Fibroblast of lung (primary cell): ENCODE data around the gene STMN3.

Source experiments
- CTCF ChIP-seq, 2 donors: IDR thresholded peaks in 1 of 2; conservative IDR thresholded peaks in 1 of 2; 1 replicate in 1 of 2; 2 replicates in 1 of 2; pipeline ENCODE4 v1.5.1; 2011 to 2012; ENCODE audit warnings: low read length in 2 of 2, control low read depth in 1 of 2, inconsistent platforms in 1 of 2, low read depth in 1 of 2, mild to moderate bottlenecking in 1 of 2
- EZH2 ChIP-seq: IDR thresholded peaks from 2 replicates; pipeline ENCODE4 v1.5.1; 2012; ENCODE audit warnings: low read length, control low read depth, mild to moderate bottlenecking; ENCODE audit errors: missing control alignments

GRCh38 chr20:63673951-63674350 lies 20.7 kb upstream of the STMN3 start:
- TF ChIP-seq CTCF (conservative IDR thresholded peaks at IDR 0.05 in 1 of 2, IDR thresholded peaks at IDR 0.05 in 1 of 2; ENCODE audit: low read depth in 1 of 2, low read length in 2 of 2) = no peak
- no peak for TF ChIP-seq EZH2
